Common myeloid progenitor, CD34-positive (primary cell): Measurements from ENCODE around the gene NKAIN4.

Experiments used
- CTCF ChIA-PET: fragments of 350-600 bp; sonication (Branson Sonifier 250); formaldehyde crosslinking; loops from one replicate; lab custom pipeline; 2021; ENCODE audit warnings: antibody characterized with exemption; lab: Charles Lee
- POLR2A ChIA-PET: fragments of 350-600 bp; sonication (Branson Sonifier 250); formaldehyde crosslinking; loops from one replicate; lab custom pipeline; 2021; ENCODE audit warnings: antibody characterized with exemption; lab: Charles Lee
- DNase-seq, 3 donors: peaks; one replicate each; pipeline versions ENCODE4 v3.0.0 to v3.0.0-alpha.2; 2013
- H3K27ac ChIP-seq, 2 experiments: 1 replicate in 1 of 2; 2 replicates in 1 of 2; pipeline ENCODE4 v1.7.0; 2013; ENCODE audit warnings: inconsistent platforms in 2 of 2, low read length in 2 of 2, mild to moderate bottlenecking in 2 of 2, low read depth in 1 of 2, moderate library complexity in 1 of 2; ENCODE audit not compliant: severe bottlenecking in 2 of 2, insufficient read depth in 1 of 2, poor library complexity in 1 of 2
- H3K27me3 ChIP-seq, 5 experiments: replicated peaks in 2 of 5; 1 replicate in 3 of 5; 2 replicates in 2 of 5; pipeline versions ENCODE4 v1.6.1 to v1.7.0; 2013; ENCODE audit warnings: low read length in 4 of 5, mild to moderate bottlenecking in 2 of 5, moderate library complexity in 2 of 5, inconsistent platforms in 1 of 5; ENCODE audit not compliant: insufficient read depth in 5 of 5, control insufficient read depth in 4 of 5
- H3K36me3 ChIP-seq, 4 experiments: 1 replicate in 2 of 4; 2 replicates in 2 of 4; pipeline versions ENCODE4 v1.6.1 to v1.7.0; 2013; ENCODE audit warnings: low read length in 3 of 4, control low read depth in 1 of 4, mild to moderate bottlenecking in 1 of 4; ENCODE audit not compliant: control insufficient read depth in 4 of 4, insufficient read depth in 4 of 4
- H3K4me1 ChIP-seq, 4 experiments: 1 replicate in 3 of 4; 2 replicates in 1 of 4; pipeline versions ENCODE4 v1.6.1 to v1.7.1; 2013; ENCODE audit warnings: low read length in 3 of 4, mild to moderate bottlenecking in 3 of 4, control low read depth in 1 of 4, inconsistent platforms in 1 of 4, moderate library complexity in 1 of 4; ENCODE audit not compliant: control insufficient read depth in 4 of 4, insufficient read depth in 4 of 4; ENCODE audit errors: control extremely low read depth in 1 of 4
- H3K4me3 ChIP-seq, 7 experiments: 1 replicate in 4 of 7; 2 replicates in 3 of 7; pipeline versions ENCODE4 v1.5.1 to v1.7.0; 2013; ENCODE audit warnings: mild to moderate bottlenecking in 7 of 7, low read length in 6 of 7, moderate library complexity in 6 of 7, inconsistent platforms in 2 of 7, low read depth in 2 of 7, control low read depth in 1 of 7; ENCODE audit not compliant: insufficient read depth in 4 of 7, control insufficient read depth in 1 of 7; ENCODE audit errors: extremely low read depth in 1 of 7
- H3K9me3 ChIP-seq, 5 experiments: 1 replicate in 4 of 5; 2 replicates in 1 of 5; pipeline versions ENCODE4 v1.6.1 to v1.7.1; 2013; ENCODE audit warnings: low read length in 4 of 5, mild to moderate bottlenecking in 2 of 5, inconsistent platforms in 1 of 5, low read depth in 1 of 5, moderate library complexity in 1 of 5; ENCODE audit not compliant: control insufficient read depth in 4 of 5, insufficient read depth in 2 of 5; ENCODE audit errors: control extremely low read depth in 1 of 5
- WGBS: methylation state at CpG from one replicate; pipeline ENCODE4 v1.1.5; 2013; ENCODE audit not compliant: insufficient coverage; 5-methylcytosine and 5-hydroxymethylcytosine counted together

Gene NKAIN4

GRCh38 chr20:63234693-63235398, 19.4 kb downstream of the NKAIN4 start:
- peak in 2 of 3 donors; percentile 23 to 29 for DNase-seq
- 21% methylated on average over 12 of the region's 20 CpGs for WGBS
- no peaks in the 10 kb centered on the region for H3K9me3 ChIP-seq
- no peak overlapping the region for H3K27ac ChIP-seq
- H3K36me3 ChIP-seq, result no peaks in the 10 kb centered on the region
- ChIA-PET CTCF (interaction anchor here (1.0 to 6.5 kb wide), 3 partner anchors 11 to 50 kb away, joined by 3 to 54 read pairs (median 5); no protein-coding TSS in a partner anchor), POLR2A (no interaction called here)
- no peak overlapping the region for H3K4me3 ChIP-seq
- peaks cover 0 to 10% (median 4%) of the 10 kb centered on the region in 4 experiments for H3K4me1 ChIP-seq
- H3K27me3 ChIP-seq, result peaks cover 0 to 48% (median 16%) of the 10 kb centered on the region in 5 experiments

GRCh38 chr20:63233924-63234323, 20.3 kb downstream of the NKAIN4 start:
- no peak for DNase-seq
- Histone ChIP-seq H3K4me3 (no peak overlapping the region), H3K9me3 (no peaks in the 10 kb centered on the region), H3K4me1 (peaks cover 0 to 10% (median 4%) of the 10 kb centered on the region in 4 experiments), H3K36me3 (no peaks in the 10 kb centered on the region), H3K27ac (no peak overlapping the region), H3K27me3 (peaks cover 2 to 57% (median 21%) of the 10 kb centered on the region in 5 experiments)
- 86% methylated on average over 14 of the region's 17 CpGs for WGBS
- POLR2A ChIA-PET, result no interaction called here
- CTCF ChIA-PET, result interaction anchor here (1.0 to 6.5 kb wide), 3 partner anchors 10 to 58 kb away, joined by 3 to 54 read pairs (median 6); partner anchors contain the start of gene COL20A1

- CTCF ChIA-PET, result interaction anchor here (0.9 to 6.5 kb wide), 5 partner anchors 9 to 59 kb away, joined by 3 to 54 read pairs (median 6); partner anchors contain the start of gene COL20A1
- Histone ChIP-seq H3K36me3 (no peaks in the 10 kb centered on the region), H3K4me3 (no peak overlapping the region), H3K4me1 (peaks cover 0 to 7% (median 2%) of the 10 kb centered on the region in 4 experiments), H3K27ac (no peak overlapping the region), H3K27me3 (peaks cover 2 to 62% (median 21%) of the 10 kb centered on the region in 5 experiments), H3K9me3 (no peaks in the 10 kb centered on the region)
- DNase-seq, result no peak
- POLR2A ChIA-PET, result no interaction called here
- WGBS, result 70% methylated on average over 3 of the region's 3 CpGs
Observed at GRCh38 chr20:63233061-63233344, 21.3 kb downstream of the NKAIN4 start.

GRCh38 chr20:63232235-63233060, 21.8 kb downstream of the NKAIN4 start:
- Histone ChIP-seq H3K36me3 (no peaks in the 10 kb centered on the region), H3K4me1 (peaks cover 0 to 7% (median 2%) of the 10 kb centered on the region in 4 experiments), H3K27ac (no peak overlapping the region), H3K27me3 (peaks cover 2 to 62% (median 21%) of the 10 kb centered on the region in 5 experiments), H3K4me3 (no peak overlapping the region), H3K9me3 (no peaks in the 10 kb centered on the region)
- CTCF ChIA-PET, result interaction anchor here (0.9 to 6.5 kb wide), 4 partner anchors 8 to 49 kb away, joined by 4 to 54 read pairs (median 6); no protein-coding TSS in a partner anchor
- WGBS, result 70% methylated on average over 12 of the region's 18 CpGs
- no peak for DNase-seq
- POLR2A ChIA-PET, result no interaction called here

GRCh38 chr20:63230800-63231268, 23.4 kb downstream of the NKAIN4 start:
- Histone ChIP-seq H3K27ac (no peak overlapping the region), H3K4me1 (peaks cover 0 to 5% (median 2%) of the 10 kb centered on the region in 4 experiments), H3K36me3 (no peaks in the 10 kb centered on the region), H3K9me3 (no peaks in the 10 kb centered on the region), H3K27me3 (peaks cover 2 to 62% (median 21%) of the 10 kb centered on the region in 5 experiments), H3K4me3 (no peak overlapping the region)
- 13% methylated on average over 17 of the region's 17 CpGs for WGBS
- ChIA-PET CTCF (interaction anchor here (0.7 to 2.6 kb wide), 6 partner anchors 10 to 50 kb away, joined by 3 to 16 read pairs (median 4); partner anchors contain the start of gene YTHDF1), POLR2A (no interaction called here)
- peak; percentile 48 to 67 (median 61) for DNase-seq

GRCh38 chr20:63228806-63229205, 25.5 kb downstream of the NKAIN4 start:
- POLR2A ChIA-PET, result no interaction called here

More at GRCh38 chr20:63228806-63229205, 25.5 kb downstream of the NKAIN4 start:
- CTCF ChIA-PET, result interaction anchor here (1.0 kb wide), 1 partner anchor 52 kb away, joined by 3 read pairs; no protein-coding TSS in a partner anchor
- DNase-seq, result no peak
- WGBS, result 51% methylated on average over 12 of the region's 13 CpGs
- H3K4me1 ChIP-seq, result peaks cover 0 to 11% (median 4%) of the 10 kb centered on the region in 4 experiments
- H3K27me3 ChIP-seq, result peaks cover 2 to 55% (median 19%) of the 10 kb centered on the region in 5 experiments
- H3K4me3 ChIP-seq, result no peak overlapping the region
- no peak overlapping the region for H3K27ac ChIP-seq
- no peaks in the 10 kb centered on the region for H3K9me3 ChIP-seq
- no peaks in the 10 kb centered on the region for H3K36me3 ChIP-seq
